Measurements from ENCODE around the gene VPS13D. TPM values are rescaled to one million over a fixed set of nuclear protein-coding genes. Genes with fewer than 3 reads are reported as not detected.

The VPS13D gene
- total and polyA plus RNA-seq, 3 donors from 2014 or later, result 51.9 to 125 (median 86.8) TPM

- Histone ChIP-seq H3K4me3 (no peak overlapping the region), H3K36me3 (ENCODE audit: low read depth, missing control alignments) (no peaks in the 10 kb centered on the region), H3K4me1 (peaks cover 13% of the 10 kb centered on the region), H3K27ac (peak overlapping the region in 1 of 2 donors; percentile 70), H3K9me3 (no peaks in the 10 kb centered on the region), H3K27me3 (no peaks in the 10 kb centered on the region)
- intact Hi-C loops (cut with DNase I; ENCODE audit: low total_unique reads), result no loop called here
- 80 to 81% methylated on average over 13 of the region's 13 CpGs for WGBS, 2 donors
- TF ChIP-seq CTCF (IDR thresholded peaks at IDR 0.05) (no peak), POLR2A (IDR thresholded peaks at IDR 0.05) (no peak)
- DNase-seq, result no peak
These were observed 43.7 kb upstream of the VPS13D start for GRCh38 chr1:12185918-12186678.

GRCh38 chr1:12186679-12186985 lies 43.2 kb upstream of the VPS13D start:
- TF ChIP-seq CTCF (IDR thresholded peaks at IDR 0.05) (no peak), POLR2A (IDR thresholded peaks at IDR 0.05) (no peak)
- DNase-seq, result no peak
- H3K4me3 ChIP-seq, result no peak overlapping the region
- no peaks in the 10 kb centered on the region for H3K36me3 ChIP-seq (ENCODE audit: low read depth, missing control alignments)
- H3K9me3 ChIP-seq, result no peaks in the 10 kb centered on the region
- no peaks in the 10 kb centered on the region for H3K27me3 ChIP-seq
- peaks cover 13% of the 10 kb centered on the region for H3K4me1 ChIP-seq
- intact Hi-C loops (cut with DNase I; ENCODE audit: low total_unique reads), result no loop called here
- WGBS, 2 donors, result 79 to 91% methylated on average over 3 to 4 of the region's 4 CpGs
- no peak overlapping the region for H3K27ac ChIP-seq

GRCh38 chr1:12188115-12188514 lies 41.7 kb upstream of the VPS13D start:
- H3K27me3 ChIP-seq, result no peaks in the 10 kb centered on the region
- TF ChIP-seq CTCF (IDR thresholded peaks at IDR 0.05) (no peak), POLR2A (IDR thresholded peaks at IDR 0.05) (no peak)
- intact Hi-C loops (cut with DNase I; ENCODE audit: low total_unique reads), result no loop called here
- DNase-seq, result no peak
- H3K4me3 ChIP-seq, result no peak overlapping the region
- 34 to 60% methylated on average over 1 to 3 of the region's 3 CpGs for WGBS, 2 donors
- H3K36me3 ChIP-seq (ENCODE audit: low read depth, missing control alignments), result no peaks in the 10 kb centered on the region
- no peak overlapping the region for H3K27ac ChIP-seq
- peaks cover 13% of the 10 kb centered on the region for H3K4me1 ChIP-seq
- H3K9me3 ChIP-seq, result no peaks in the 10 kb centered on the region

- Histone ChIP-seq H3K27me3 (no peaks in the 10 kb centered on the region), H3K4me3 (no peak overlapping the region), H3K9me3 (no peaks in the 10 kb centered on the region), H3K27ac (no peak overlapping the region), H3K4me1 (peaks cover 13% of the 10 kb centered on the region), H3K36me3 (ENCODE audit: low read depth, missing control alignments) (no peaks in the 10 kb centered on the region)
- no peak for TF ChIP-seq POLR2A (IDR thresholded peaks at IDR 0.05)
- no peak for TF ChIP-seq CTCF (IDR thresholded peaks at IDR 0.05)
- DNase-seq, result no peak
- intact Hi-C loops (cut with DNase I; ENCODE audit: low total_unique reads), result no loop called here
- WGBS, 2 donors, result 46 to 61% methylated on average over 6 to 13 of the region's 13 CpGs
These were observed 41.0 kb upstream of the VPS13D start for GRCh38 chr1:12188657-12189327.

- DNase-seq, result no peak
- Histone ChIP-seq H3K4me1 (peaks cover 7% of the 10 kb centered on the region), H3K27ac (no peak overlapping the region), H3K4me3 (no peak overlapping the region), H3K27me3 (no peaks in the 10 kb centered on the region), H3K36me3 (ENCODE audit: low read depth, missing control alignments) (no peaks in the 10 kb centered on the region), H3K9me3 (no peaks in the 10 kb centered on the region)
- 76 to 88% methylated on average over 5 of the region's 5 CpGs for WGBS, 2 donors
- TF ChIP-seq POLR2A (IDR thresholded peaks at IDR 0.05) (no peak), CTCF (IDR thresholded peaks at IDR 0.05) (no peak)
- intact Hi-C loops (cut with DNase I; ENCODE audit: low total_unique reads), result no loop called here
These were observed 40.5 kb upstream of the VPS13D start for GRCh38 chr1:12189328-12189682.

All from testis (tissue), 3 donors.